Activated T-cell treated with anti-CD3 and anti-CD28 coated beads, Interleukin-2, amount 50 U/mL, for 24 hours (primary cell): ENCODE results near the gene DDX24.

Experiments used
- DNase-seq: peaks from one replicate; pipeline ENCODE4 v3.0.0-alpha.2; 2020
- H3K27ac Mint-ChIP-seq: 2 replicates; pipeline ENCODE4 v1.8.0; 2020; ENCODE audit warnings: mild to moderate bottlenecking, mixed read lengths
- H3K27me3 Mint-ChIP-seq: 2 replicates; pipeline ENCODE4 v1.8.0; 2020; ENCODE audit warnings: mixed read lengths
- H3K36me3 Mint-ChIP-seq: 2 replicates; pipeline ENCODE4 v1.8.0; 2020; ENCODE audit warnings: low read depth, mixed read lengths
- H3K4me1 Mint-ChIP-seq: 2 replicates; pipeline ENCODE4 v1.8.0; 2020; ENCODE audit warnings: low read depth, mixed read lengths
- H3K4me3 Mint-ChIP-seq: 2 replicates; pipeline ENCODE4 v1.8.0; 2020; ENCODE audit warnings: mild to moderate bottlenecking, moderate library complexity, mixed read lengths
- H3K9me3 Mint-ChIP-seq: 2 replicates; pipeline ENCODE4 v1.8.0; 2020; ENCODE audit warnings: mixed read lengths

Gene DDX24

DNA sequence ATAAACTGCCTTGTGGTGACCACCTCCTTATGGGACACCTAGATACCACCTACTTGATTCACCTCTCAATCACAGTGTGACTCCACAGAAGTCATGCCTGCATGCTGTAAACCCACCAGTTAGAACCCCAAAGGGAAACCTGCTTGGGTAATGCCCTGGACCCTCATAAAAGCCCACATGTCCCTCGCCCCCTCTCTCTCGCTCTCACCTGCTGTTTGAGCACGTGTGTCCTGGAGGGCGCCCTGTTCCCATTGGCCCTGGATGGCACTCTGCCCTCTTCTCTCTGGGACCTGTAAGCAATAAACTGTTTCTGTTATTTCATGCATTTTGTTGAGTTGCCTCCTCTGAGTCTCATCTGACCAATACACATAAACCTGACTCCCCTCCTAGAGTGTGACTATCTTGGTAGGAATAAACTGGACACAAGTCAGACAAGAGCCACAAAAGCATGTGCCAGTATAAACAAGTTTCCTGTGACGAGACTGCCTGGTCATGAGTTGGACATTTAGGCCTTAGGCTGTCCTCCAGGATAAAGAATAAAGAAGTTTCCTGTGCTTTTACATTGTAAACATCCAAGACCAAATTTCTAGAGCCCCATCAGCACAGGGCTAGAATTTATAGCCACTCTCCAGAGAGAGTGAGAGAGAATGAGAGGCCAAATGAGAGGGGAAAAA, 39.8 kb upstream of the DDX24 start:
- peaks cover 20% of the 10 kb centered on the region for H3K27me3 Mint-ChIP-seq
- no peaks in the 10 kb centered on the region for H3K4me1 Mint-ChIP-seq
- no peak overlapping the region for H3K27ac Mint-ChIP-seq
- no peaks in the 10 kb centered on the region for H3K36me3 Mint-ChIP-seq
- no peak for DNase-seq
- H3K4me3 Mint-ChIP-seq = no peak overlapping the region
- H3K9me3 Mint-ChIP-seq = peaks cover 10% of the 10 kb centered on the region

DNA sequence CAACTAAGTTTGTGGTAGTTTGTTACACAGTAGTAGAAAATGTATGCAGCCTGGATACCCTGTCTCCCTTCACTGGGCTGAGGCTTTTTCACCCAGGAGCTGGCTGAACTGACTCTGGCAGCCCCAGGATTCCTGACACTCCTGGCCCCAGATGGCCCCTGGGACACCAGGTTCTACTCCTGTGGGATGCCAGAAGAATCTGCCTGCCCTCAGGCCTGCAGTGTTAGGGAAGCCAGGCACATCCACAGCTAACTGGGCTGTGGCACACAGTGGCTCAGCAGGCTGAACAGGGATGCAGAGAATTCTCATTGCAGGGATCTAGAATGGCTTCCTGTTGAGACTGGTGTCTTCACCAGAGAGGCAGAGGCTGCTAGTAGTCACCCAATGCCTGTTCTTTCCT, 38.1 kb upstream of the DDX24 start:
- Mint-ChIP-seq H3K27ac (no peak overlapping the region), H3K4me3 (no peak overlapping the region), H3K27me3 (peaks cover 26% of the 10 kb centered on the region)

DNA sequence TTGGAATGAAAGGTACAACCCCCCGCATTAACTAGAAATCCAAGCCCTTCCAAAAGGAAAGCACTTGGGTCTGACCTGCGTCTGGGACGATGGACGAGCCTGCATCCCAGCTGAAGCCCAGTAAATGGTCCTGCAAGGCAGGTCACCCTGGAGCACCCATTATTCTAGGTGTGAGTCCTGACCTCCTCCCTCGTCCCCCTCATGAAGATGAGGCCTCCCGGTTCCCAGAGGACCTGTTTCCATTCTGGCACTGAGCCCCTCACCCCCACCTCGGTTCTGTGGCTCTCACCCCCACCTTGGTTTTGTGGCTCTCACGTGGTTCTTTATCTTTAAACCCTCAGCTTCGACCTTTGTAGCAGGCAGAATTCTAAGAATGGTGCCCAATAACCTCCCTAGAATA, 36.9 kb upstream of the DDX24 start:
- Mint-ChIP-seq H3K27me3 (peaks cover 26% of the 10 kb centered on the region), H3K9me3 (peaks cover 10% of the 10 kb centered on the region), H3K27ac (no peak overlapping the region), H3K4me1 (no peaks in the 10 kb centered on the region), H3K36me3 (no peaks in the 10 kb centered on the region), H3K4me3 (no peak overlapping the region)
- no peak for DNase-seq

More for the DNA sequence above, 38.1 kb upstream of the DDX24 start:
- no peaks in the 10 kb centered on the region for H3K36me3 Mint-ChIP-seq
- no peaks in the 10 kb centered on the region for H3K4me1 Mint-ChIP-seq
- peaks cover 10% of the 10 kb centered on the region for H3K9me3 Mint-ChIP-seq
- no peak for DNase-seq

DNA sequence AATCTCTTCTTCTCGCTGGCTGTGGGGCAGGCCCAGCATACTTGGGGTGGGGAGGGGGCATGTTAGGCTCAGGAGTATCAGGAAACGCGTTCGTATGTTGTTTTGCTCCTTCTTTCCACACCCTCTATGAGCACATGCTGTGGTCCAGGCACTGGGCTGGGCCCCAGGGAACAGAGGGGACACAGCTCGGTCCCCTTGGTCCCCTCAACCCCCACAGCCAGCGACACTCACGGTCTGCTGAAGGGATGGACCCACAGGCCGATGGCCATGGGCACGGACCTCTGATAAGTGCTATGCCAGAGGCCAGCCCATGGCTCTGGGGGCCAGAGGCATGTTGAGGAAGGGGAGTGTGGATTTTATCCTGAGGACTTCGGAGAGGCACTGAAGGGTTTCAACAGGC, 35.7 kb upstream of the DDX24 start:
- Mint-ChIP-seq H3K27ac (no peak overlapping the region), H3K9me3 (peaks cover 10% of the 10 kb centered on the region), H3K4me3 (no peak overlapping the region), H3K4me1 (no peaks in the 10 kb centered on the region), H3K27me3 (peaks cover 26% of the 10 kb centered on the region), H3K36me3 (no peaks in the 10 kb centered on the region)
- no peak for DNase-seq

DNA sequence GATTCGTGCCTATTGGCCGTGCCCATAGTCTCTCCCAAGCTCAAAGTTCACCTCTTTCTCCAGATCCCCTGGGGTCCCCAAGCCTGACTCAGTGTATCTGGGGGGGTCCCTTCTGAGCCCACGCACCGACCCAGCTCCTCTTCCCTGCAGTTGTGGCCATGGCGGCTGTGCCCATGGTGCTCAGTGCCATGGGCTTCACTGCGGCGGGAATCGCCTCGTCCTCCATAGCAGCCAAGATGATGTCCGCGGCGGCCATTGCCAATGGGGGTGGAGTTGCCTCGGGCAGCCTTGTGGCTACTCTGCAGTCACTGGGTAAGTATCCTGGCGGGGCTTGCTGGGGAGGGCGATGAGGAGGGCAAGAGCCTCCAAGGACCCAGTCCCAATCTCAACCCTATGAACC, 34.6 kb upstream of the DDX24 start:
- Mint-ChIP-seq H3K27ac (no peak overlapping the region), H3K27me3 (peaks cover 21% of the 10 kb centered on the region), H3K4me3 (no peak overlapping the region), H3K4me1 (no peaks in the 10 kb centered on the region), H3K36me3 (no peaks in the 10 kb centered on the region), H3K9me3 (peaks cover 5% of the 10 kb centered on the region)
- DNase-seq = no peak

DNA sequence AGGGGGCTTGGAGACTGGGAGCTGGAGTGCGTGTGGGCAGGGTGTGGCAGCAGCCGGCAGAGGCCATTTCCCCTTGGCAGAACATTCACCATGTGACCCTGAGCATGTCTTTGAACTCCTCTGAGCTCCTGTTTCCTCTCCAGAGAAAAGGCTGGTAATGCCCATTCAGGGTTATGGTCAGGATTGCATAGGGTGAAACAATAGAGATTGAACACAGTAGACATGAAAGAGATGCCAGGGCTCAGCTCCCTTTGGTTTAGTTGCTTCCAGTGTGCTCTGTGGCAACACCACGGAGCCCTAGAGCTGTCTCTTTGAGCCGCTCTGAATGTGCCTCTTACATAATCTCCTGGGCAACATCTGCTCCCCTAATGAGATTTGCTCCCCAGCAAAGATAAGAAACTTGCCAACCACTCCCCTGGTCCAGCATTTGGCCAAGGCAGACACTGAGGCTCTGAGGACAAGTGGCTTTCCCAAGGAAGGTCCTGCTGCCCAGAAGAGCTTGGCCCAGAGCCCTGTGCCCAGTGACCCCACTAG, 34.1 kb upstream of the DDX24 start:
- no peaks in the 10 kb centered on the region for H3K36me3 Mint-ChIP-seq
- no peak for DNase-seq
- peaks cover 18% of the 10 kb centered on the region for H3K27me3 Mint-ChIP-seq
- H3K4me1 Mint-ChIP-seq = no peaks in the 10 kb centered on the region
- peaks cover under 1% of the 10 kb centered on the region for H3K9me3 Mint-ChIP-seq
- no peak overlapping the region for H3K4me3 Mint-ChIP-seq
- no peak overlapping the region for H3K27ac Mint-ChIP-seq

DNA sequence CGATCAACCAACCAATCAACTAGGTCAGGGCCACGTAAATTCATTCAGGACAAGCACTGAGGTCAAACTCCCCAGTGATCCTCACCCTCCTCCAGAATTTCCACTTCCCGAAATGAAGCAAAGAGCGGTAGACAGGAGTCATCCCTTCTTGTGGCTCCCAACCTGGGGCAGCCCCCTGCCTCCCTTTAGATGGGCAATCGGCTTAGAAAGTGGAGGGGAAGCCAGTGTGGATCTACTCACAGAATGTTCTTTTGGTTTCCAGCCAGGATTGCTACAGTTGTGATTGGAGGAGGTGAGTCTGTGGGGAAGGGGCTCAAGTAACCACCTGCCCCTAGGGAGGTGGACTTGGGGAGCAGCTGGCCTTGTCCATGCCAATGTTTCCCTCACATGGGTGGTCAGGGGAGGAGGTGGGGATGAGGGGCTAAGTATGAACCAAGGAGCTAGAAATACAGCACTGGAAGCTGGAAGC, 33.6 kb upstream of the DDX24 start:
- no peaks in the 10 kb centered on the region for H3K36me3 Mint-ChIP-seq
- no peak overlapping the region for H3K27ac Mint-ChIP-seq
- no peaks in the 10 kb centered on the region for H3K9me3 Mint-ChIP-seq
- no peak overlapping the region for H3K4me3 Mint-ChIP-seq
- H3K4me1 Mint-ChIP-seq = no peaks in the 10 kb centered on the region
- no peak for DNase-seq
- peaks cover 18% of the 10 kb centered on the region for H3K27me3 Mint-ChIP-seq

DNA sequence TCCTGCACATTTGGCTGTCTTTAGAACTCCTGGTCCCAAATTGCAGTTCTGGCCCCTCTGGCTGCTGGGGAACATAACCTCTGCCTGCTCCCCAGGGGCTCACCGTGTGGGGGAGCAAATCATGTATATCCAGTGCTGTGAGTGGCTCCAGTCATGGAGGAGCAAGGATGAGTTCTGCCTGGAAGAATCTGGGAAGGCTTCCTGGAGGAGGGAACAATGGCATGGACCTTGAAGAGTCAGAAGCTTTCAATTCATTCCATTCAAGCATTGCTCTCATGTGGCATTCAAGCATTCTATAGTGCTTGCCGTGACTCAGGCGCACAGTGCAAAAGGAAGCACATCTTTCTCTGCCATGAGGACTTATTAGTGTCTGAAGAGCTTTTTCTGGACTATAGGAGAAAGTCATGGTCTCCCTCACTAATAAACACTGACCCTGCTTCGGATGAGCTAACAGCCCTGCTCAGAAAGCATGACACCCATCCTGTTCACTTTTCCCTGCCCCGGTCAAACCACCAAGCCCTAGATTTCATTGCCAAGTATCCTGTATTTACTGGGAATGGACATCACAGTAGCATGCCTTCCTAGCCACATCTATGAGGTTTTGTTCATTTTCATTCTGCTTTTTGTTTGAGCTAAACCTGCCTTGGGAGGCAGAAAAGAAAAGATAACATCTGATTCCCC, 33.0 kb upstream of the DDX24 start:
- Mint-ChIP-seq H3K4me3 (no peak overlapping the region), H3K9me3 (no peaks in the 10 kb centered on the region), H3K4me1 (no peaks in the 10 kb centered on the region), H3K27ac (no peak overlapping the region), H3K36me3 (no peaks in the 10 kb centered on the region), H3K27me3 (peaks cover 18% of the 10 kb centered on the region)
- no peak for DNase-seq

DNA sequence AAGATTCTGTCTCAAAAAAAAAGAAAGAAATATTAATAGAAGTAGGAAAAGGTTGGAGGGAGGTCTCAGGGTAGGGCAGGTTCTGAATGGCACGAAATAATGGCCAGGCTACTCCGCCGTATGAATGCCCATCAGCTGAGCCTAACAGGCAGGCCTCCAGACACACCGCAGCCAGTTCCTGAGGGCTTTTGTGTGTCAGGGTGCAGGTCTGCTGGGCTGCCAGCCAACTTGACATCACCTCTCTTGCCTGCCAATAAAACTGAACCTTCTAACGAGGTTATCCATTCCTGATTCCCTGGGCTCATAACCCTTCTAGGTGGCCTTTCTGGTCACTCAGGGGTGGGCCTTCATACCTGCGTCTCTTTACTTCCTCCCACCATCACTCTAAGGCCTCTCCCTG, 32.5 kb upstream of the DDX24 start:
- Mint-ChIP-seq H3K27me3 (peaks cover 18% of the 10 kb centered on the region), H3K36me3 (no peaks in the 10 kb centered on the region), H3K4me3 (no peak overlapping the region), H3K9me3 (no peaks in the 10 kb centered on the region), H3K27ac (no peak overlapping the region), H3K4me1 (no peaks in the 10 kb centered on the region)
- no peak for DNase-seq

DNA sequence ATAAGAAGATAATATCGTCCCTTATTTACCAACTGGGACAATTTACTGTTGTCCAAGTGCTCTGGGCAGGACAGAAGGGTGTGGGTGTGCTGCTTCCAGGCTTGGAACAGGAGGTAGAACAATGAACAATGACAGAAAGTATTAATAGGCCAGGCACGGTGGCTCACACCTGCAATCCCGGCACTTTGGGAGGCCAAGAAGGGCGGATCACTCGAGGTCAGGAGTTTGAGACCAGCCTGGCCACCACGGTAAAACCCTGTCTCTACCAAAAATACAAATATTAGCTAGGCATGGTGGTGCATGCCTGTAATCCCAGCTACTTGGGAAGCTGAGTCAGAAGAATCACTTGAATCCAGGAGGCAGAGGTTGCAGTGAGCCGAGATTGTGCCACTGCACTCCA, 32.1 kb upstream of the DDX24 start:
- Mint-ChIP-seq H3K4me1 (no peaks in the 10 kb centered on the region), H3K27ac (no peak overlapping the region), H3K9me3 (no peaks in the 10 kb centered on the region), H3K36me3 (no peaks in the 10 kb centered on the region), H3K4me3 (no peak overlapping the region), H3K27me3 (peaks cover 18% of the 10 kb centered on the region)
- DNase-seq = no peak

DNA sequence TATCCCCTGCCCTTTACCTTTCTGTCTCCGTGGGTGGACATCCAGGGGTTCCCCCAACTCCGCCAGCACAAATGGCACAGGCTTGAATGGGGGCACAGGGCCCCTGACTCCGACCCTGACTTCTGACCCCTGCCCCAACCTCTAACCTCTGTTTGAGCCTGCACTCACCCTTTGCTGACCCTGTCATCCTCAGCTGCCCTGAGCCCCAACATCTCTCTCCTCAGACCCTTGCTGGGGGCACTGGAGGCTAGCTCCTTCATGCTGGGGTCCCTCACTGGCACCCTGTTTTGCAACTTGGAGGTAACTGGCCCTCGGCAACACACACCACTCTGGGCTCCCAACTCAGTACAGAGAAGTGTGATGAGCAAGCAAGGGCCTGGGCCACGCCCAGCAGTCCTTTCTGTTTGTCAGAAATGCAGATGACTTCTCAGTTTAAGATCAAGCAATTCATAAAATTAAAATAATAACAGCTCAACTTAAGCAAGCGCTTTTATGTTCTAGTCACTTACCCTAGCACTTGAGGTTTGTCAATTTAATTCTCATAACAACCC, 31.6 kb upstream of the DDX24 start:
- H3K27me3 Mint-ChIP-seq = peaks cover 18% of the 10 kb centered on the region
- DNase-seq = no peak
- no peaks in the 10 kb centered on the region for H3K4me1 Mint-ChIP-seq
- no peak overlapping the region for H3K4me3 Mint-ChIP-seq
- no peaks in the 10 kb centered on the region for H3K9me3 Mint-ChIP-seq
- H3K36me3 Mint-ChIP-seq = no peaks in the 10 kb centered on the region
- no peak overlapping the region for H3K27ac Mint-ChIP-seq

DNA sequence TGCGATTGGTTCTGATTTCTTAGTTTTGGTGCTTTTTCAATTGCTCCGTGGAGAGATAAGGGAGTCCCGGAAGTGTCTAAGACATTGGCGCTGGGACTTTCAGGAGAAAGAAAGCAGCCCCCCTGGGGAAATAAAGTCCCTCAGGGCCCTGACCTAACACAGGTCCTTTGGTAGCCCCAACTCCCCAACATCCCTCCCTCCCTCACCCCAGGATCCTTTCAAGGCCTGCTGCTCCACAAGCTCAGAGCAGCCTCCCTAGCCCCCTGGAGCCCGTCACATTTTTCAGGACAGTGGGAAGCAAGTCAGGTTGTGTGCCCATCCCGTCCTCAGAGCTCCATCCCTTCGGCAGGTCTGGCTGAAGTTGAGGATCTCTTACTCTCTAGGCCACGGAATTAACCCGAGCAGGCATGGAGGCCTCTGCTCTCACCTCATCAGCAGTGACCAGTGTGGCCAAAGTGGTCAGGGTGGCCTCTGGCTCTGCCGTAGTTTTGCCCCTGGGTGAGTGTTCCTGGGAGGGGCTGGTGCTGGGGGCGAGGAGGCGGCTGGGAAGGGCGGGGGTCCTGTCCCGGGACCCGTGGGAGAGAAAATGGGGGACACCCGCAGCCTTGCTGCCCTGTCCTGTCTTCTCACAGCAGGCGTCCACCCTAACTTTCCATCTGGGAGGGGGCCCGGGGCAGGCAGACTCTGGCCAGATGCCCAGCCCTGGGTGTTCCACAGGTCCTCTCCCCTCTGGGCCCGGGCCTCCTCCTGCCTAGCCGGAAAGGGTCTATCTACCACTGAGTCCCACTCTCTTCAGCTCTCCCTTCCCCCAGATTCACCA, 30.5 kb upstream of the DDX24 start:
- no peaks in the 10 kb centered on the region for H3K9me3 Mint-ChIP-seq
- no peak overlapping the region for H3K27ac Mint-ChIP-seq
- H3K4me3 Mint-ChIP-seq = no peak overlapping the region
- no peaks in the 10 kb centered on the region for H3K36me3 Mint-ChIP-seq
- no peak for DNase-seq
- no peaks in the 10 kb centered on the region for H3K4me1 Mint-ChIP-seq
- peaks cover 10% of the 10 kb centered on the region for H3K27me3 Mint-ChIP-seq

DNA sequence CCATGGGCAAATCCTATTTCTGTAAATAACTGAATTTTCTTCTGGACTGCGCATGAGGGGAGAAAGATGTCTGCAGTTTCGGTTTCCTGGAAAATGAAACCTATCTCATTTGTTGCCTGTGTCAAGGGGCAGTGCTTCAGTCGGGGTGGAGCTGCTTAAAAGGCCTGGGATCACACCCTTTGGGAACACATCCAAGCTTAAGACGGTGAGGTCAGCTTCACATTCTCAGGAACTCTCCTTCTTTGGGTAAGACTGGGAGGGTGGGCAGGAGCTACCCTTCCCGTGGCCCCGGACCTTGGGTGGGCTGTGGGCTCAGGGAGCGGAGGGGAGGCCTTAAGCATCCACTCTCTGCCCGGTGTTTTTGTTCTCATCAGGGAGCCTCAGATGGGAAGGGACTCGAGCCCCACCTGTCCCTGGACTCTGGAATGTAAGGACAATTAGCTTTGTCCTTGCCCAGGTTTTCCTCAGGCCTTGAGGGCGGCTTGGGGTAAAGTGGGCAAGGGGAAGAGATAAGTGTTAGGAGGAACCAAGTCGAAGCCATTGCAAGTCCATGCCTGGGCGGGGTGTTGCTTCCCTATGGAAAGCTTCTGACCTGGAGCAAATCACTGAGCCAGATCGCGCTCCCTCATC, 29.7 kb upstream of the DDX24 start, which contains the start of gene IFI27:
TSS of gene IFI27 (plus strand) at position 185 of the 630 bp plus-strand sequence.
- Mint-ChIP-seq H3K36me3 (no peaks in the 10 kb centered on the region), H3K4me1 (no peaks in the 10 kb centered on the region), H3K27me3 (peaks cover 6% of the 10 kb centered on the region), H3K9me3 (no peaks in the 10 kb centered on the region), H3K4me3 (no peak within 1 kb of the TSS), H3K27ac (no peak within 1 kb of the TSS)
- no peak for DNase-seq

DNA sequence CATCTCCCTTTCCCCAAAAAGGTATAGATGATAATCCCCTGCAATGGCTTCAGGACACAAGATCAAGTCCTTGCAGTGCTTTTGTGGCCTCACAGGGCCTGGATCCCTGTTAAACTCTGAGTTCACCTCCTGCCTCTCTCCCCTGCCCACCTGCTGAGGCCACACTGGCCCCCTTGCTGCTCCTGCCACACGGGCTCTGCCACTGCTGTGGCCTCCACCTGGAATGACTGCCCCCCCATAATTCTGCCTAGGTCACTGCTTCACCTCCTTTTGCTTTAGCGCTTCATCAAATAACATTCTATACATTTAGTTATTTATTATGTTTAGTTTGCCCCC, 28.9 kb upstream of the DDX24 start:
- Mint-ChIP-seq H3K36me3 (no peaks in the 10 kb centered on the region), H3K27ac (no peak overlapping the region), H3K27me3 (no peaks in the 10 kb centered on the region), H3K4me3 (no peak overlapping the region), H3K4me1 (no peaks in the 10 kb centered on the region), H3K9me3 (no peaks in the 10 kb centered on the region)
- no peak for DNase-seq
